Measurements from ENCODE around the gene DYSF.

GRCh38 chr2:71635798-71636197 is 182.4 kb downstream of the DYSF start:
- TF ChIP-seq GATA2 (IDR thresholded peaks at IDR 0.05; ENCODE audit: low read depth, low read length) (no peak), GATA3 (IDR thresholded peaks at IDR 0.05; ENCODE audit: low read depth, low read length) (no peak)

All from SH-SY5Y (cell line).